Panc1 (cell line): ENCODE measurements around the gene MMAB.

Experiments used
- POLR2AphosphoS5 ChIP-seq: IDR thresholded peaks from 2 replicates; pipeline ENCODE4 v1.6.1; 2012; ENCODE audit warnings: mild to moderate bottlenecking, low read depth, low read length, moderate library complexity
- TF ChIP-seq, protein P1 (sequence below): fragments of 450-650 bp; IDR thresholded peaks from 2 replicates; pipeline ENCODE4 v1.5.1; 2017; ENCODE audit warnings: mild to moderate bottlenecking

GRCh38 chr12:109589691-109590245 lies 16.5 kb upstream of the MMAB start:
- TF ChIP-seq, protein P1, sequence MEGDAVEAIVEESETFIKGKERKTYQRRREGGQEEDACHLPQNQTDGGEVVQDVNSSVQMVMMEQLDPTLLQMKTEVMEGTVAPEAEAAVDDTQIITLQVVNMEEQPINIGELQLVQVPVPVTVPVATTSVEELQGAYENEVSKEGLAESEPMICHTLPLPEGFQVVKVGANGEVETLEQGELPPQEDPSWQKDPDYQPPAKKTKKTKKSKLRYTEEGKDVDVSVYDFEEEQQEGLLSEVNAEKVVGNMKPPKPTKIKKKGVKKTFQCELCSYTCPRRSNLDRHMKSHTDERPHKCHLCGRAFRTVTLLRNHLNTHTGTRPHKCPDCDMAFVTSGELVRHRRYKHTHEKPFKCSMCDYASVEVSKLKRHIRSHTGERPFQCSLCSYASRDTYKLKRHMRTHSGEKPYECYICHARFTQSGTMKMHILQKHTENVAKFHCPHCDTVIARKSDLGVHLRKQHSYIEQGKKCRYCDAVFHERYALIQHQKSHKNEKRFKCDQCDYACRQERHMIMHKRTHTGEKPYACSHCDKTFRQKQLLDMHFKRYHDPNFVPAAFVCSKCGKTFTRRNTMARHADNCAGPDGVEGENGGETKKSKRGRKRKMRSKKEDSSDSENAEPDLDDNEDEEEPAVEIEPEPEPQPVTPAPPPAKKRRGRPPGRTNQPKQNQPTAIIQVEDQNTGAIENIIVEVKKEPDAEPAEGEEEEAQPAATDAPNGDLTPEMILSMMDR, result no peak
- TF ChIP-seq POLR2AphosphoS5, result no peak
